ENCODE results near the gene SRP9. TPM values are rescaled to one million over a fixed set of nuclear protein-coding genes. Genes with fewer than 3 reads are reported as not detected.
A peak's percentile ranks its signal among the peaks of the same experiment; 100 is the strongest.

The SRP9 gene
- total and polyA plus RNA-seq, 12 donors, result 144 to 521 (median 293) TPM

GRCh38 chr1:225769687-225770086 lies 7.9 kb upstream of the SRP9 start:
- 81 to 90% (median 88%) methylated on average over 5 of the region's 5 CpGs for whole genome bisulfite sequencing, 4 donors
- Histone ChIP-seq H3K4me3 (no peak overlapping the region), H3K27me3 (no peaks in the 10 kb centered on the region), H3K9me3 (replicated peaks in 1 of 3) (no peaks in the 10 kb centered on the region), H3K36me3 (replicated peaks in 1 of 2) (no peaks in the 10 kb centered on the region), H3K27ac (peak overlapping the region in 1 of 5 donors; percentile 97), H3K4me1 (replicated peaks in 1 of 2) (peaks cover 18 to 60% of the 10 kb centered on the region in 2 donors)
- TF ChIP-seq POLR2A (IDR thresholded peaks at IDR 0.05) (no peak), CTCF (IDR thresholded peaks at IDR 0.05) (no peak)
- intact Hi-C loops (cut with DNase I), result loop anchor here (5.0 to 10.0 kb wide), 8 partner anchors 75 to 292 kb away; partner anchors contain the start of gene ENAH (in 2 of the 2)
- DNase-seq, result peak in 1 of 7 donors; percentile 44

GRCh38 chr1:225770561-225771248 lies 6.9 kb upstream of the SRP9 start:
- WGBS, 4 donors, result 58 to 68% (median 61%) methylated on average over 10 to 11 of the region's 11 CpGs
- no peaks in the 10 kb centered on the region for H3K36me3 ChIP-seq (replicated peaks in 1 of 2)
- intact Hi-C loops (cut with DNase I), result loop anchor here (5.0 to 10.0 kb wide), 7 partner anchors 74 to 293 kb away; partner anchors contain the start of gene ENAH (in 1 of the 2)
- peaks cover 18 to 57% of the 10 kb centered on the region in 2 donors for H3K4me1 ChIP-seq (replicated peaks in 1 of 2)
- TF ChIP-seq POLR2A (IDR thresholded peaks at IDR 0.05) (no peak), CTCF (IDR thresholded peaks at IDR 0.05) (no peak)
- H3K27ac ChIP-seq, result peak overlapping the region in 2 of 5 donors; percentile 4 to 23
- peak in 1 of 7 donors; percentile 52 for DNase-seq
- no peaks in the 10 kb centered on the region for H3K27me3 ChIP-seq
- no peaks in the 10 kb centered on the region for H3K9me3 ChIP-seq (replicated peaks in 1 of 3)
- H3K4me3 ChIP-seq, result no peak overlapping the region

DNA sequence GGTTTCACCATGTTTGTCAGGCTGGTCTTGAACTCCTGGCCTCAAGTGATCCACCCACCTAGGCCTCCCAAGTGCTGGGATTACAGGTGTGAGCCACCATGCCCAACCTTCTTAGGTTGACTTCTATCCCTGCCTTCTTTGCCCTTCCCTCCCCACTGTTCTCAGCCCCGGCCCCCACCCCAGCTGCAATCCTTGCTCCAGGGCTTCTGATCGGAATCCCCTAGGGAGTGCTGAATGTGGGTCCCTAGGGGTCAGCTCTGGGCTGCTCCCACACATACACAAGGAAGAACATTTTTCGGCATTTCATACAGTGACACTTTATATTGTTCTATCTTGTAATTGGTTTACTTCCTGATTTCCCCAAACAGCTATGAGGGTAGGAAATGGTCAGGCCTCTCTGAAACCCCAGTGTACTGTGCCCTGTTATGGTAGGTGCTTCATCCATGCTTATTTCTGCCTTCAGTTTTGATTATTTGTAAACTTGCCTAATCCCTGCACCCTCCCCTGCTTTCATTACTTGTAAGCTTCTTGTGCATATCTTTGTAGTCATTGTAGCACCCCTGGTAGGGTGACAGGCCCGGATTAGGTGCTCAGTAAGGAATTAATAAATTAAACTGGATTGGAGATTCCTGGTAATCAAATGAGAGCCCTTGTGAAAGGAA lies 5.8 kb upstream of the SRP9 start:
- 47 to 90% (median 64%) methylated on average over 4 of the region's 4 CpGs for WGBS, 4 donors
- Histone ChIP-seq H3K27me3 (no peaks in the 10 kb centered on the region), H3K4me3 (no peak overlapping the region), H3K27ac (peak overlapping the region in 4 of 5 donors; percentile 14 to 65 (median 42)), H3K9me3 (replicated peaks in 1 of 3) (no peaks in the 10 kb centered on the region), H3K36me3 (replicated peaks in 1 of 2) (no peaks in the 10 kb centered on the region), H3K4me1 (replicated peaks in 1 of 2) (peaks cover 13 to 54% of the 10 kb centered on the region in 2 donors)
- no peak for DNase-seq
- TF ChIP-seq POLR2A (IDR thresholded peaks at IDR 0.05) (no peak), CTCF (IDR thresholded peaks at IDR 0.05) (no peak)
- intact Hi-C loops (cut with DNase I), result loop anchor here (5.0 to 10.0 kb wide), 7 partner anchors 73 to 294 kb away; partner anchors contain the start of gene ENAH (in 1 of the 2)

GRCh38 chr1:225772323-225772768 lies 5.3 kb upstream of the SRP9 start:
- Histone ChIP-seq H3K27me3 (no peaks in the 10 kb centered on the region), H3K9me3 (replicated peaks in 1 of 3) (no peaks in the 10 kb centered on the region), H3K36me3 (replicated peaks in 1 of 2) (no peaks in the 10 kb centered on the region), H3K4me1 (replicated peaks in 1 of 2) (peaks cover 9 to 54% of the 10 kb centered on the region in 2 donors), H3K27ac (peak overlapping the region in 3 of 5 donors; percentile 43 to 65 (median 57)), H3K4me3 (no peak overlapping the region)
- peak; percentile 85 to 94 (median 90) for DNase-seq
- 18 to 20% (median 19%) methylated on average over 5 of the region's 5 CpGs for WGBS, 4 donors
- TF ChIP-seq POLR2A (IDR thresholded peaks at IDR 0.05), result no peak
- TF ChIP-seq CTCF (IDR thresholded peaks at IDR 0.05), result peak; percentile 58 to 96 (median 90)
- intact Hi-C loops (cut with DNase I), result loop anchor here (5.0 to 10.0 kb wide), 7 partner anchors 72 to 295 kb away; partner anchors contain the start of gene ENAH (in 1 of the 2)
